Transverse colon (tissue), 4 donors: Measurements from ENCODE around the gene ADAM12. TPM values are rescaled to one million over a fixed set of nuclear protein-coding genes. Genes with fewer than 3 reads are reported as not detected.

Experiments
- DNase-seq: peaks from one replicate; pipeline ENCODE4 v3.0.0-alpha.2; 2019
- H3K27ac ChIP-seq, 4 donors: fragments of 200-600 bp; sonication (generic); 2 replicates each; pipeline ENCODE4 v1.5.1; 2016 to 2018; ENCODE audit warnings: inconsistent platforms in 4 of 4
- H3K27me3 ChIP-seq: fragments of 200-600 bp; sonication (generic); 2 replicates; pipeline ENCODE4 v1.5.1; 2017; ENCODE audit warnings: inconsistent platforms
- H3K36me3 ChIP-seq, 4 donors: fragments of 200-600 bp; sonication (generic); 2 replicates each; pipeline ENCODE4 v1.5.1; 2017 to 2019; ENCODE audit warnings: inconsistent platforms in 4 of 4
- H3K4me1 ChIP-seq, 4 donors: fragments of 200-600 bp; sonication (generic); 2 replicates each; pipeline ENCODE4 v1.5.1; 2017 to 2020; ENCODE audit warnings: inconsistent platforms in 4 of 4
- H3K4me3 ChIP-seq, 4 donors: fragments of 200-600 bp; sonication (generic); 1 replicate in 1 of 4; 2 replicates in 3 of 4; pipeline versions ENCODE4 v1.5.1 to v1.6.1; 2017 to 2019; ENCODE audit warnings: inconsistent platforms in 4 of 4
- H3K9me3 ChIP-seq, 2 donors: fragments of 200-600 bp; sonication (generic); 2 replicates each; pipeline ENCODE4 v1.5.1; 2017 to 2019; ENCODE audit warnings: inconsistent platforms in 2 of 2
- CTCF ChIP-seq, 5 experiments: fragments of 200-600 bp in 3 of 5; fragments of 450-650 bp in 2 of 5; sonication (generic) in 3 of 5; IDR thresholded peaks; 1 replicate in 2 of 5; 2 replicates in 3 of 5; pipeline ENCODE4 v1.5.1; 2016 to 2017; ENCODE audit warnings: antibody characterized with exemption in 5 of 5, inconsistent platforms in 3 of 5, mild to moderate bottlenecking in 2 of 5, moderate library complexity in 1 of 5
- EP300 ChIP-seq: sonication (generic); formaldehyde crosslinking; IDR thresholded peaks from one replicate; pipeline ENCODE4 v1.6.1; 2017; ENCODE audit warnings: antibody characterized with exemption, low read depth
- POLR2A ChIP-seq: fragments of 450-650 bp; IDR thresholded peaks from one replicate; pipeline ENCODE4 v1.6.1; 2016; ENCODE audit warnings: antibody characterized with exemption, mild to moderate bottlenecking, moderate library complexity
- POLR2AphosphoS5 ChIP-seq, 3 donors: sonication (generic); formaldehyde crosslinking; IDR thresholded peaks; one replicate each; pipeline ENCODE4 v1.6.1; 2016; ENCODE audit warnings: antibody characterized with exemption in 3 of 3
- WGBS, 2 donors: methylation state at CpG; one replicate each; pipeline ENCODE4 v1.1.5; 2018; ENCODE audit warnings: low coverage in 1 of 2; 5-methylcytosine and 5-hydroxymethylcytosine counted together
- in situ Hi-C, 4 donors: fragments of 200-750 bp; cut with MboI; loops; one replicate each; pipeline versions ENCODE4 v1.15.0 to v1.15.1; 2017; ENCODE audit warnings: low sequenced_read_pairs in 3 of 4, low pct_ligation_motif_present in 1 of 4, low pct_unique_long_range_greater_than_20kb in 1 of 4
- intact Hi-C: fragments of 100-400 bp; cut with DNase I; formaldehyde crosslinking; loops from one replicate; pipeline ENCODE4 v1.15.1; 2023; ENCODE audit warnings: low total_unique reads
- total RNA-seq, 4 donors: library from RNA; depleted of rRNA; stranded (reverse); fragments of >200 nt; gene quantifications; one replicate each; pipeline ENCODE4 v1.1.0, GENCODE V29; 2016

ADAM12 gene
- total RNA-seq, 4 donors from 2014 or later: 0.14 to 2.2 (median 1.1) TPM; not detected in 1

GRCh38 chr10:126408953-126409641, 20.8 kb upstream of the ADAM12 start:
- Histone ChIP-seq H3K36me3 (no peaks in the 10 kb centered on the region), H3K4me3 (no peak overlapping the region), H3K4me1 (no peaks in the 10 kb centered on the region), H3K27me3 (peaks cover 3% of the 10 kb centered on the region), H3K9me3 (no peaks in the 10 kb centered on the region), H3K27ac (no peak overlapping the region)
- no peak for DNase-seq
- in situ Hi-C loops (no loop called here), intact Hi-C loops (no loop called here)
- 20 to 59% methylated on average over 1 to 11 of the region's 11 CpGs for WGBS, 2 donors
- TF ChIP-seq EP300: no peak
- TF ChIP-seq POLR2AphosphoS5 (IDR thresholded peaks at IDR 0.05): no peak
- no peak for TF ChIP-seq CTCF (IDR thresholded peaks at IDR 0.05)
- TF ChIP-seq POLR2A: no peak

GRCh38 chr10:126407831-126408230, 19.6 kb upstream of the ADAM12 start:
- Histone ChIP-seq H3K27ac (no peak overlapping the region), H3K27me3 (peaks cover 3% of the 10 kb centered on the region), H3K4me3 (no peak overlapping the region), H3K9me3 (no peaks in the 10 kb centered on the region), H3K36me3 (no peaks in the 10 kb centered on the region), H3K4me1 (no peaks in the 10 kb centered on the region)
- no peak for DNase-seq
- 36 to 71% methylated on average over 1 to 2 of the region's 2 CpGs for WGBS, 2 donors
- TF ChIP-seq EP300: no peak
- no peak for TF ChIP-seq POLR2A
- TF ChIP-seq CTCF (IDR thresholded peaks at IDR 0.05): no peak
- TF ChIP-seq POLR2AphosphoS5 (IDR thresholded peaks at IDR 0.05): no peak
- intact Hi-C loops: no loop called here
- in situ Hi-C loops: no loop called here

GRCh38 chr10:126405239-126405775, 17.0 kb upstream of the ADAM12 start:
- no peak for DNase-seq
- TF ChIP-seq POLR2A (no peak), CTCF (IDR thresholded peaks at IDR 0.05) (no peak), EP300 (no peak), POLR2AphosphoS5 (IDR thresholded peaks at IDR 0.05) (no peak)
- Histone ChIP-seq H3K9me3 (no peaks in the 10 kb centered on the region), H3K4me3 (no peak overlapping the region), H3K4me1 (no peaks in the 10 kb centered on the region), H3K27ac (no peak overlapping the region), H3K36me3 (no peaks in the 10 kb centered on the region), H3K27me3 (peaks cover 3% of the 10 kb centered on the region)
- WGBS, 2 donors: 72 to 85% methylated on average over 5 to 6 of the region's 6 CpGs
- in situ Hi-C loops: no loop called here
- intact Hi-C loops: no loop called here

- DNase-seq: no peak
- Histone ChIP-seq H3K4me3 (no peak overlapping the region), H3K36me3 (no peaks in the 10 kb centered on the region), H3K9me3 (no peaks in the 10 kb centered on the region), H3K4me1 (no peaks in the 10 kb centered on the region), H3K27ac (no peak overlapping the region), H3K27me3 (peaks cover 3% of the 10 kb centered on the region)
- intact Hi-C loops: no loop called here
- in situ Hi-C loops: no loop called here
- WGBS, 2 donors: 38 to 49% methylated on average over 5 to 7 of the region's 7 CpGs
- TF ChIP-seq EP300: no peak
- no peak for TF ChIP-seq POLR2AphosphoS5 (IDR thresholded peaks at IDR 0.05)
- no peak for TF ChIP-seq POLR2A
- no peak for TF ChIP-seq CTCF (IDR thresholded peaks at IDR 0.05)
Measured at GRCh38 chr10:126402721-126403695, 14.7 kb upstream of the ADAM12 start.
